ENCODE results near the gene MYL6. TPM values are rescaled to one million over a fixed set of nuclear protein-coding genes. Genes with fewer than 3 reads are reported as not detected.

MYL6 gene
- total and polyA plus RNA-seq, 9 of the 15 experiments (the other 6 are each of a cell fraction or from before 2014, with no cell fraction given): 557 to 1,664 (median 958) TPM

DNA sequence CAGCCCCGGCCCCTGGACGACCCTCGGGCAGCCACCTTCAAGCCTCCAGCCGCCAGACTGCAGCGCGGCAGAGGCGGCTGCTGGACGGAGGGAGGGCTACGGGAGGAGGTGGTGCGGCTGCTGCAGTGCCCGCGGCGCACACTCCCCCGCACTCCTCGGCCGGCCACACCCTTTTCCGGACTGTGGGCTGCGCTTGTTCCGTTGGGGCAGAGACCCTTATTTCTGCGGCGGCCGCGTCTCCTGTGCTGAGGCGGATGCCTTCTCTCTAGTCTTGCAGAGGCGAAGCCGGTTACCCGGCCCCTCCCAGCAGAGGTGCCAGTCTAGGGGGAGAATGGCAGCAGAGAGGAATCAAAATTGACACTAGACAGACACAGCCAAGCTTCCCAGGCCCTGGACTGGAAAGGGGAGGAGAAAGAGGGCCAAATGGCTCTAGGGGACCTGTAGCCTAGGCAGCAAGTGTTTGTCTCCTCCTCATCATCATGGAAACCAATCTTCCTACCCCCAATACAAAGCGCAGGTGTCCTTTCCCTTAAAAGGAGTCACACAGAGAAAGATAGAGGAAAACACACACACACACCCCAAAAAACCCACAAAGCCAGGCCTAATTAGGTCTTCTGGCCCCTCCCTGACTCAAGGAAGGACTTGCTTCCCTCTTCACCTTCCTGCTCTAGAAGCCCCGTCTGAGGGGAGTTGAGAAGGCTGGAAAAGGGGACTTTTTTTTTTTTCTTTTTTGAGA, 28.8 kb upstream of the MYL6 start (continued):
- TF ChIP-seq, protein P1, sequence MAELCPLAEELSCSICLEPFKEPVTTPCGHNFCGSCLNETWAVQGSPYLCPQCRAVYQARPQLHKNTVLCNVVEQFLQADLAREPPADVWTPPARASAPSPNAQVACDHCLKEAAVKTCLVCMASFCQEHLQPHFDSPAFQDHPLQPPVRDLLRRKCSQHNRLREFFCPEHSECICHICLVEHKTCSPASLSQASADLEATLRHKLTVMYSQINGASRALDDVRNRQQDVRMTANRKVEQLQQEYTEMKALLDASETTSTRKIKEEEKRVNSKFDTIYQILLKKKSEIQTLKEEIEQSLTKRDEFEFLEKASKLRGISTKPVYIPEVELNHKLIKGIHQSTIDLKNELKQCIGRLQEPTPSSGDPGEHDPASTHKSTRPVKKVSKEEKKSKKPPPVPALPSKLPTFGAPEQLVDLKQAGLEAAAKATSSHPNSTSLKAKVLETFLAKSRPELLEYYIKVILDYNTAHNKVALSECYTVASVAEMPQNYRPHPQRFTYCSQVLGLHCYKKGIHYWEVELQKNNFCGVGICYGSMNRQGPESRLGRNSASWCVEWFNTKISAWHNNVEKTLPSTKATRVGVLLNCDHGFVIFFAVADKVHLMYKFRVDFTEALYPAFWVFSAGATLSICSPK (IDR thresholded peaks at IDR 0.05; ENCODE audit: borderline replicate concordance): no peak
- TF ChIP-seq SMAD1 (IDR thresholded peaks at IDR 0.05; ENCODE audit: low read depth, low read length, partially characterized antibody) (no peak), HSF4 (CRISPR knock-in tag; IDR thresholded peaks at IDR 0.05; ENCODE audit: borderline replicate concordance) (no peak), BHLHE40 (IDR thresholded peaks at IDR 0.05; ENCODE audit: low read length) (peak; percentile 64), CC2D1A (IDR thresholded peaks at IDR 0.05) (no peak), SIN3B (IDR thresholded peaks at IDR 0.05; ENCODE audit: low read depth) (peak; percentile 28; the same call in 1 of the 2 replicates), RAD51 (IDR thresholded peaks at IDR 0.05; ENCODE audit: borderline replicate concordance, low read depth) (no peak), RBM25 (IDR thresholded peaks at IDR 0.05; ENCODE audit: low read depth, low read length, severe bottlenecking) (no peak), ZNF589 (CRISPR knock-in tag; IDR thresholded peaks at IDR 0.05; ENCODE audit: low read depth) (no peak), DDX20 (tag; IDR thresholded peaks at IDR 0.05; ENCODE audit: low read depth) (no peak), ILK (tag; IDR thresholded peaks at IDR 0.05; ENCODE audit: borderline replicate concordance, low read depth) (no peak), MCM7 (IDR thresholded peaks at IDR 0.05) (no peak), POLR3G (IDR thresholded peaks at IDR 0.05; ENCODE audit: extremely low read depth, insufficient read length, insufficient replicate concordance) (no peak), MBD2 (IDR thresholded peaks at IDR 0.05; ENCODE audit: borderline replicate concordance, low read depth) (peak; percentile 58; the same call in 1 of the 2 replicates), ZKSCAN8 (CRISPR knock-in tag; IDR thresholded peaks at IDR 0.05) (no peak), HMGN3 (IDR thresholded peaks at IDR 0.05; ENCODE audit: borderline replicate concordance, extremely low read depth, insufficient read length, low read depth, low read length) (peak; percentile 98), KAT2B (IDR thresholded peaks at IDR 0.05; ENCODE audit: low read depth, low read length) (no peak), PHF20 (IDR thresholded peaks at IDR 0.05; ENCODE audit: partially characterized antibody) (no peak), KLF16 (IDR thresholded peaks at IDR 0.05) (peak; percentile 73)
- TF ChIP-seq, protein P2, sequence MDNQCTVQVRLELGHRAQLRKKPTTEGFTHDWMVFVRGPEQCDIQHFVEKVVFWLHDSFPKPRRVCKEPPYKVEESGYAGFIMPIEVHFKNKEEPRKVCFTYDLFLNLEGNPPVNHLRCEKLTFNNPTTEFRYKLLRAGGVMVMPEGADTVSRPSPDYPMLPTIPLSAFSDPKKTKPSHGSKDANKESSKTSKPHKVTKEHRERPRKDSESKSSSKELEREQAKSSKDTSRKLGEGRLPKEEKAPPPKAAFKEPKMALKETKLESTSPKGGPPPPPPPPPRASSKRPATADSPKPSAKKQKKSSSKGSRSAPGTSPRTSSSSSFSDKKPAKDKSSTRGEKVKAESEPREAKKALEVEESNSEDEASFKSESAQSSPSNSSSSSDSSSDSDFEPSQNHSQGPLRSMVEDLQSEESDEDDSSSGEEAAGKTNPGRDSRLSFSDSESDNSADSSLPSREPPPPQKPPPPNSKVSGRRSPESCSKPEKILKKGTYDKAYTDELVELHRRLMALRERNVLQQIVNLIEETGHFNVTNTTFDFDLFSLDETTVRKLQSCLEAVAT (IDR thresholded peaks at IDR 0.05): no peak; a peak in 1 of 4 replicates
- TF ChIP-seq, protein P3, sequence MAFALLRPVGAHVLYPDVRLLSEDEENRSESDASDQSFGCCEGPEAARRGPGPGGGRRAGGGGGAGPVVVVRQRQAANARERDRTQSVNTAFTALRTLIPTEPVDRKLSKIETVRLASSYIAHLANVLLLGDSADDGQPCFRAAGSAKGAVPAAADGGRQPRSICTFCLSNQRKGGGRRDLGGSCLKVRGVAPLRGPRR (CRISPR knock-in tag; IDR thresholded peaks at IDR 0.05): no peak
- TF ChIP-seq, protein P4, sequence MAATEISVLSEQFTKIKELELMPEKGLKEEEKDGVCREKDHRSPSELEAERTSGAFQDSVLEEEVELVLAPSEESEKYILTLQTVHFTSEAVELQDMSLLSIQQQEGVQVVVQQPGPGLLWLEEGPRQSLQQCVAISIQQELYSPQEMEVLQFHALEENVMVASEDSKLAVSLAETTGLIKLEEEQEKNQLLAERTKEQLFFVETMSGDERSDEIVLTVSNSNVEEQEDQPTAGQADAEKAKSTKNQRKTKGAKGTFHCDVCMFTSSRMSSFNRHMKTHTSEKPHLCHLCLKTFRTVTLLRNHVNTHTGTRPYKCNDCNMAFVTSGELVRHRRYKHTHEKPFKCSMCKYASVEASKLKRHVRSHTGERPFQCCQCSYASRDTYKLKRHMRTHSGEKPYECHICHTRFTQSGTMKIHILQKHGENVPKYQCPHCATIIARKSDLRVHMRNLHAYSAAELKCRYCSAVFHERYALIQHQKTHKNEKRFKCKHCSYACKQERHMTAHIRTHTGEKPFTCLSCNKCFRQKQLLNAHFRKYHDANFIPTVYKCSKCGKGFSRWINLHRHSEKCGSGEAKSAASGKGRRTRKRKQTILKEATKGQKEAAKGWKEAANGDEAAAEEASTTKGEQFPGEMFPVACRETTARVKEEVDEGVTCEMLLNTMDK (IDR thresholded peaks at IDR 0.05; ENCODE audit: borderline replicate concordance, insufficient read depth, low read depth, low read length, poor library complexity, severe bottlenecking): no peak

Data from K562 (cell line).